ENCODE measurements around the gene SUMO4.

SUMO4 gene

DNA sequence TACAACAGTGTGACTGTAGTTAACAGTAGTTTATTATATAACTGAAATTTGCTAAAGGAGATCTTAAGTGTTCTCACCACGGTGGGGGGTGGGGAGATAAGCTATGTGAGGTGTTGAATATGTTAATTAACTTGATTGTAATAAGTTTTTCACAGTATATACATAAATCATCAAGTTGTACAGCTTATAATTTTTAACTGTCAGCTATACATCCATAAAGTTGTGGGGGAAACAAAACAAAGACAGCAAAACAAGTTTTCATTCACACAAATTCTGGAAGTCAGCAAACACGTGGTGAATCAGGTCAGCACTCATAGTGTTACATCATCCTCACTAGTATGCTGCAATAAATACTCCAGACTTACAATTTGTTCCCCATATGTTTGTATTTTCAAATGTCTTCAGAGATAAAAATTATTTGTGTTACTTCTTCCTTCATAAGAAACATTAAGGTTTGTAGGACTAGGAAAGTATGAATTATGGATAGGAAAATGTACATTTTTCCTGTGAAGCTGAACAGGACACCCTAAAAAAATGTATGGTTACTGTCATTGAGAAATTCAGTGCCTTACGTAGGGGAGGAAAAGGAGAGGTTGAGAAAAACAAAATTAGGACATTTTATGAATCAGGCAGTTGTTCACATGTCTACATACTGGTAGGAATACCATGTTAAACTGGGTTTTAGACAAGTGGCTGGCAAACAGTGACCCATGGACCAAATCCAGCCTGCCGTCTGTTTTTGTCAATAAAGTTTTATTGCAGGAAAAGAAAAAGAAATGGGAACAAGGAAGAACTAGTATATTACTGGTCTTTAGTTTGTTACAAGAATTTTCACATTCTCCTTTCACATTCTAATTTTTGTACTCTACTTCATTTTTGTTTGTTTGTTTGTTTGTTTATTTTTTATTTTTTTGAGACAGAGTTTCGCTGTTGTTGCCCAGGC is 6.0 kb downstream of the SUMO4 start:
- Mint-ChIP-seq H3K27ac (peak overlapping the region; percentile 79), H3K4me3 (no peak overlapping the region), H3K4me1 (ENCODE audit: low read depth) (peaks cover 37% of the 10 kb centered on the region), H3K9me3 (no peaks in the 10 kb centered on the region), H3K36me3 (ENCODE audit: low read depth) (peaks cover 95% of the 10 kb centered on the region), H3K27me3 (no peaks in the 10 kb centered on the region)
- no peak for DNase-seq

DNA sequence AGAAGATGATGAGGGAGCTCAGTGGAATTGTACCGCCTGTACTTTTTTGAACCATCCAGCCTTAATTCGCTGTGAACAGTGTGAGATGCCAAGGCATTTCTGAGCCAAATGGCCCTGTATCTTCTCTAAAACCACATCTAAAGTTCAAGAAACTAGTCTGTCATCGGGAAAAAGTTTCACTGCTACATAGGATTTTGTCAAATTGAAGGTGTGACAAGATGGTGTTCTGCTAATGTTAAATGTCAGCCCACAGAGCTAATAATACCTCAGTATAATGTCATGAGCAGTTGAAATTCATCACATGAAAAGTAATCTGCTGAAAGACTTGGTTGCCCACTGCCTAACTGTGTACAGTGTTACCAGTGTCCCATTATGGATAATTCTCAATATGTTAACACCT is 9.6 kb downstream of the SUMO4 start:
- no peak overlapping the region for H3K4me3 Mint-ChIP-seq
- peaks cover 28% of the 10 kb centered on the region for H3K4me1 Mint-ChIP-seq (ENCODE audit: low read depth)
- peak overlapping the region; percentile 26 for H3K27ac Mint-ChIP-seq
- no peak for DNase-seq
- H3K36me3 Mint-ChIP-seq (ENCODE audit: low read depth) = peaks cover 89% of the 10 kb centered on the region
- H3K27me3 Mint-ChIP-seq = no peaks in the 10 kb centered on the region
- peaks cover under 1% of the 10 kb centered on the region for H3K9me3 Mint-ChIP-seq

DNA sequence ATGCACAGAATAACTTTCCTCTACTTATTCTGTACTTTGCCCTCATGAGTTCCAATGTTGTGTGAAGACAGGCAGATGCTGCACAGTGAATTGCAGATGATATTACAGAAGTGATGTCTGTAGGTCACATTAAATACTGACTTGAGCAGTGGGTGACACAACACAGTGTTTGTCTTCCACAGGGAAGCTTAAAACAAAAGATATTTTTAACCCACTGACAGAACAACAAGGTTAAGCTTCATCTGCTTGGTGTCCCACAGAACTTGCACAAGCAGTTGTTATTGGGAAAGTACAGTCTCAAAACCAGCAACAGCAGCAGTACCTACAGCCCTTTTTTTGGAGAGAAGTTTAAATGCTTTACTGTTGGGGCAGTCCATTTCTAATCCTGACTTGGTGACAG is 10.5 kb downstream of the SUMO4 start:
- H3K27me3 Mint-ChIP-seq = no peaks in the 10 kb centered on the region
- no peak overlapping the region for H3K4me3 Mint-ChIP-seq
- H3K4me1 Mint-ChIP-seq (ENCODE audit: low read depth) = peaks cover 20% of the 10 kb centered on the region
- DNase-seq = no peak
- peaks cover 86% of the 10 kb centered on the region for H3K36me3 Mint-ChIP-seq (ENCODE audit: low read depth)
- peak overlapping the region; percentile 7 for H3K27ac Mint-ChIP-seq
- H3K9me3 Mint-ChIP-seq = peaks cover 5% of the 10 kb centered on the region

DNA sequence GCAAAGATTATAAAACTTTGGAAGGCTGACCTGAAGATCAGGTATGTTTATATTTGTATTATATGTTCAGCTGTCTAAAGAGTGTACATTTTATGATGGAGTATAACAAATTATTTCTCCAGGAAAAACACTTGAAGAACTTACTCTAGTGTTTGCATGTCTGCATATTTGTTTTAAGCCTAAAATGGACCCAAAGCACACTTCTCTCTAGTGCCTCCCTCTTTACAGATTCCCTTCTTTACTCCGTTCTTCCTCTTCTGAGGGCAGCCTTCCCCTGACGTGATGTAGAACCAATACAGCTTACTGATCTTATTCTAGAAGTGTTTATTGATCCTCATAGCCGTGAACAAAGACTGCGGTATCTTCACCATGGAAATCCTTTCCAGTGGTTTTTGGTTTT is 13.9 kb downstream of the SUMO4 start:
- H3K27ac Mint-ChIP-seq = no peak overlapping the region

DNA sequence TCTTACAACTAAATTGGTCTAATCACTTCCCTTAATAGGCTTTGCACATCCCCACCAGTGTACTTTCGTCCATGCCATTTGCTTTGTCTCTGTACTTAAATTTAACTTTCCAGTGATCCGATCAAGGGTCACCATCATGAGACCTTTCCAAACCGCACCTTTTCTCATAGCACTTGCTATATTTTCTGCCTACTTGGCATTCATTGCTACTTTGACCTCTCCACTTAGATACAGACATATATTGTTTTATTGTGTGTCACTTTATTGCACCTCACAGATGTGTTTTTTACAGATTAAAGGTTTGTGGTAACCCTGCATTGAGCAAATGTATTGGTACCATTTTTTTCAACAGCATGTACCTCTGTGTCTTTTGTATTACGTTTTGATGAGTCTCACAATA is 14.8 kb downstream of the SUMO4 start:
- peaks cover 47% of the 10 kb centered on the region for H3K36me3 Mint-ChIP-seq (ENCODE audit: low read depth)
- no peak for DNase-seq
- no peaks in the 10 kb centered on the region for H3K27me3 Mint-ChIP-seq
- no peak overlapping the region for H3K27ac Mint-ChIP-seq
- peaks cover 28% of the 10 kb centered on the region for H3K4me1 Mint-ChIP-seq (ENCODE audit: low read depth)
- H3K4me3 Mint-ChIP-seq = no peak overlapping the region
- H3K9me3 Mint-ChIP-seq = peaks cover 13% of the 10 kb centered on the region

More for the DNA sequence above, 13.9 kb downstream of the SUMO4 start:
- Mint-ChIP-seq H3K4me1 (ENCODE audit: low read depth) (peaks cover 24% of the 10 kb centered on the region), H3K9me3 (peaks cover 11% of the 10 kb centered on the region), H3K27me3 (no peaks in the 10 kb centered on the region), H3K36me3 (ENCODE audit: low read depth) (peaks cover 55% of the 10 kb centered on the region), H3K4me3 (no peak overlapping the region)
- no peak for DNase-seq

DNA sequence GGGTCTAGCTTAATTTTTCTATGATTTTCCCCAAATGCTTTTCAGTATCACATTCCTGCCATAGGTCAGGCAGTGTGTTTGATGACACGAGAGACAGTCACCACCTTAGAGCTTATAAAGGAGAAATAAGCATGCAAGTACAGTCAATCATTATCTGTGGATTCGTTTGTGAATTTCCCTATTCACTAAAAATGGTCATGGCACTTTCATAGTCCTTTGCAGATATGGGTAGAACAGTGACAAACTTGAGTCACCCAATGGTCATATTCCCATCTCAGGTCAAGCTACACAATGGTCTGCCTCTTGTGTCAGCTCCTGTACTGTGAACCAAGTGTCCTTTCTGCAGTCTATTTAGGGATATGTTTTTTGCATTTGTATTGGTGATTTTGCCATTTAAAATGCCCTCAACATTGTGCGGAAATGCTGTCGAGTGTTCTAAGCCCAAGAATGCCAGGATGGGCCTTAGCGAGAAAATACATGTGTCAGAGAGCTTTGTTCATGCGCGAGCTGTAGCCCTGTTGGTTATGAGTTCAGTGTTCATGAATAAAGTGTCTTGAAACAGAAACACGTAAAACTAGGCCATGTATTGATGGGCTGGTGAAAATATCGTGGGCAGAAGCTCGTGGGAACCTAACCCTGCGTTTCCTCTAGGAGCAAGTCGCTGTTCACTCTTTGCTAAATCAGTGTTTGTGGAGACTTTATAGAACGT is 19.8 kb downstream of the SUMO4 start:
- peaks cover 6% of the 10 kb centered on the region for H3K36me3 Mint-ChIP-seq (ENCODE audit: low read depth)
- peaks cover 10% of the 10 kb centered on the region for H3K9me3 Mint-ChIP-seq
- H3K27ac Mint-ChIP-seq = peak overlapping the region; percentile 36
- H3K4me1 Mint-ChIP-seq (ENCODE audit: low read depth) = peaks cover 27% of the 10 kb centered on the region
- no peak for DNase-seq
- H3K4me3 Mint-ChIP-seq = no peak overlapping the region
- H3K27me3 Mint-ChIP-seq = no peaks in the 10 kb centered on the region

DNA sequence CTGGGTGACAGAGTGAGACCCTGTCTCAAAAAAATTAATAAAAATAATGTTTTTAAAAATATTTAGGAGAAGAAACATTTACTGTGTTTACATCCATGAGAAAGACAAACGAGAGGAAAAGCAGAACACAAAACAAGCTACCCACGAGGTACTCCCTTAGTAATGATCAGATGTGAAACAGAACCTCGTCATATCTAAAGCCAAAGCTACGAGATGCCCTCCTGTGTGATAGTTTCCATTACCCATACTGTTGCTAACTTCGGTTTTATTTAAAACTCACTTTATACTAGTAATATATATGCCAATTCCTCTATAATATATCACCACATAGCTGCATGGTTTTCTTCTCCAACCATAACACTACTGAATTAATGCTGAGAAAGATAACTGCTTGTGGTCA is 21.1 kb downstream of the SUMO4 start:
- Mint-ChIP-seq H3K9me3 (peaks cover 5% of the 10 kb centered on the region), H3K4me1 (ENCODE audit: low read depth) (peaks cover 20% of the 10 kb centered on the region), H3K36me3 (ENCODE audit: low read depth) (no peaks in the 10 kb centered on the region), H3K27ac (no peak overlapping the region), H3K4me3 (no peak overlapping the region), H3K27me3 (no peaks in the 10 kb centered on the region)
- DNase-seq = no peak

DNA sequence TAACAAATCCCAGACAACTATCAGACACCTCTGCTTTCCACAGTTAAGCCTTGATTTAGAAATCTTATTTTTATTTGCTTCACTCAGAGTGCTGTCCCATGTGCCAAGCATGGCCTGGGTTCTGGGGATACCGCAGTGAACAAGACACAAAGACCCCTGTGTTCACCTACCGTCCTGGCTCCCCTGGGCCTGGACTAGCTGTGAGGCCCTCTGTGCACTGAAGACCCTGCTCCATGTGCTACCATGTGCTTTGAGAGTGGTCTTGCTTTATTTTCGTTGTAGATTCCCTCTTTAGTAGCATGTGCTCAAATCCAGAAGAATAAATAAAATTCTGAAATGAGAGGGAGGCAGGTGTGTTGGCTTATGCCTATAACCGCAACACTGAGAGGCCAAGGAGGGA is 22.5 kb downstream of the SUMO4 start:
- Mint-ChIP-seq H3K27ac (no peak overlapping the region), H3K27me3 (no peaks in the 10 kb centered on the region), H3K9me3 (peaks cover 2% of the 10 kb centered on the region), H3K4me3 (no peak overlapping the region), H3K36me3 (ENCODE audit: low read depth) (no peaks in the 10 kb centered on the region), H3K4me1 (ENCODE audit: low read depth) (peaks cover 20% of the 10 kb centered on the region)
- no peak for DNase-seq

DNA sequence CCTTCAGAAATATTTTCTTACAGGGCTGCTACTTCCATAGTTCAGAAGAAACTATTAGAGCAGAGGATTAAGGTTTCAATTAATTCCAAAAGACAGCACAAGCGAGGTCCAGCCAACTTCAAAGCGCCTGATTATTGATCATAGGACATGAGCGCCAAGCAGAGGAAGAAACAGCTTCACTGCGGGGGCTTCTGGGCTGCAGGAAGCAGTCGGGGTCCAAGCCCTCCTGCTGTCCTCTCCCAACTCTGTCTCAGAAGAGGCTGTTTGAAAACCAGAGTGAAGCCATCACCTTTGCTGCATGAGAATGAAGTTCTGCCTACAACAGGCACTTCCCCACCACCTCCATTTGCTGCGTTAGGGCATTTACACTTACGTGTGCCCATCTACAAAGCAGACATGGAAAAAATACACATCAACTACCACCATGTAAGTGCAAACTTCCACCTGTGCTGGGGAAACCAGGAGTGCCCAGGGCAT is 23.9 kb downstream of the SUMO4 start:
- H3K27ac Mint-ChIP-seq = no peak overlapping the region
- H3K9me3 Mint-ChIP-seq = peaks cover 2% of the 10 kb centered on the region
- DNase-seq = no peak
- H3K4me3 Mint-ChIP-seq = no peak overlapping the region
- H3K4me1 Mint-ChIP-seq (ENCODE audit: low read depth) = peaks cover 15% of the 10 kb centered on the region
- no peaks in the 10 kb centered on the region for H3K36me3 Mint-ChIP-seq (ENCODE audit: low read depth)
- H3K27me3 Mint-ChIP-seq = no peaks in the 10 kb centered on the region

DNA sequence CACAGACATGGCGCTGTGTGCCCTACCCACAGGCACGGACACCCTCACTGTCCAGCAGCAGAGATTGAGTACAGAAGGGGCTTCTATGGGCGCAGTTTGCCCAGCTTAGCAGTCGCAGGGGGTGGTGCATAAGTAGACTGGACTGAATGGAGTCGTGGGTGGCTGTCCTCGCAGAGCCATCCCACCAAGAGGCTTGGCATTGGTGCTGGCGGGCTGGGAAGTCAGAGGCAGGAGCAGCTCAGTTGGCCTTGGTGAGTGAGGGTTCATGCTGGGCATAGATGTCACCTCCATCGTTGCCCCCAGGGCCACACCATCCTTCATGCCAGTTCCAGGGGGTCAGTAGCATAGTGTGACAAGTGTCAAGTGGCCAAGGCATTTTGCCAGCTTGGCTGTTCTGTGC is 25.2 kb downstream of the SUMO4 start:
- no peak for DNase-seq
- Mint-ChIP-seq H3K4me3 (no peak overlapping the region), H3K9me3 (no peaks in the 10 kb centered on the region), H3K27me3 (no peaks in the 10 kb centered on the region), H3K36me3 (ENCODE audit: low read depth) (no peaks in the 10 kb centered on the region), H3K4me1 (ENCODE audit: low read depth) (peaks cover 4% of the 10 kb centered on the region), H3K27ac (no peak overlapping the region)

DNA sequence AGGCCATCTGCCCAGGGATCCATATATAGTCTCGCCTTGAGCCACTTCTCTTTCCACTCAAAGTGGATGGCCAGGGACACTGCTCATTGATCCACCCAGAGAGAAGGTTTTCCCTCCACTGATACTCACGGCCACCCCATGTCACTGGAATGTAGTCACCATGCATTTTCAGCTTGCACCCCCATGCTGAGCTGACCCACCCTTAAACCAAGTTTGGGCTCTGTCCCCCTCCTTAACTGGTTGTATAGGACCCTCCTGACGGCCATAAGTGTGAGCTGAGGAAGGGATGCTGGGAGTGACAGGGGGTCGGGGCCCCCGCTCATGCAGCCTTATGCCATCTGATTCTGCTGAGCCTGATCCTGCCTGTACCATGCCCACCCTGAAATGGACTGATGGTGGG is 25.7 kb downstream of the SUMO4 start:
- no peak for DNase-seq
- H3K4me1 Mint-ChIP-seq (ENCODE audit: low read depth) = no peaks in the 10 kb centered on the region
- H3K27ac Mint-ChIP-seq = no peak overlapping the region
- no peak overlapping the region for H3K4me3 Mint-ChIP-seq
- no peaks in the 10 kb centered on the region for H3K9me3 Mint-ChIP-seq
- no peaks in the 10 kb centered on the region for H3K36me3 Mint-ChIP-seq (ENCODE audit: low read depth)
- no peaks in the 10 kb centered on the region for H3K27me3 Mint-ChIP-seq

DNA sequence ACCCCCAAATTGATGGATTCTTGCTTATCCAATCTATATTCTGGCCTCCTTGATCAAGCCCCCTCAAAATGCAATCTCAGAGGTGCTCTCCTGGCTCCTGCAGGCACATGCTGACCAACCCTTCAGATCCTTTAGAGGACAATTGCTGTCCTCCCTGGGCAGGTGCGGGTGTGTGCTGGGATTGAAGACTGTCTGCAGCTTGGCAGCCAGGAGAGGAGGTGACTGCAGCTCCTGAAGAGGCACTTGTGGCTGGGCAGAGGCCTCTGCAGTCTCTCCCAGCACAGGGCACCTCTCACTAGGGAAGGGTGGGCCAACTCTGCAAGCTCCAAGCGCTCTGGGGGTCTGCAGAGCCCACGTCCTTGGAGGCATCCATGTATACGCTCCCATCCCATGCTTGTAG is 28.5 kb downstream of the SUMO4 start:
- Mint-ChIP-seq H3K27ac (no peak overlapping the region), H3K9me3 (no peaks in the 10 kb centered on the region), H3K4me3 (no peak overlapping the region), H3K27me3 (no peaks in the 10 kb centered on the region), H3K4me1 (ENCODE audit: low read depth) (peaks cover 4% of the 10 kb centered on the region), H3K36me3 (ENCODE audit: low read depth) (no peaks in the 10 kb centered on the region)
- no peak for DNase-seq

DNA sequence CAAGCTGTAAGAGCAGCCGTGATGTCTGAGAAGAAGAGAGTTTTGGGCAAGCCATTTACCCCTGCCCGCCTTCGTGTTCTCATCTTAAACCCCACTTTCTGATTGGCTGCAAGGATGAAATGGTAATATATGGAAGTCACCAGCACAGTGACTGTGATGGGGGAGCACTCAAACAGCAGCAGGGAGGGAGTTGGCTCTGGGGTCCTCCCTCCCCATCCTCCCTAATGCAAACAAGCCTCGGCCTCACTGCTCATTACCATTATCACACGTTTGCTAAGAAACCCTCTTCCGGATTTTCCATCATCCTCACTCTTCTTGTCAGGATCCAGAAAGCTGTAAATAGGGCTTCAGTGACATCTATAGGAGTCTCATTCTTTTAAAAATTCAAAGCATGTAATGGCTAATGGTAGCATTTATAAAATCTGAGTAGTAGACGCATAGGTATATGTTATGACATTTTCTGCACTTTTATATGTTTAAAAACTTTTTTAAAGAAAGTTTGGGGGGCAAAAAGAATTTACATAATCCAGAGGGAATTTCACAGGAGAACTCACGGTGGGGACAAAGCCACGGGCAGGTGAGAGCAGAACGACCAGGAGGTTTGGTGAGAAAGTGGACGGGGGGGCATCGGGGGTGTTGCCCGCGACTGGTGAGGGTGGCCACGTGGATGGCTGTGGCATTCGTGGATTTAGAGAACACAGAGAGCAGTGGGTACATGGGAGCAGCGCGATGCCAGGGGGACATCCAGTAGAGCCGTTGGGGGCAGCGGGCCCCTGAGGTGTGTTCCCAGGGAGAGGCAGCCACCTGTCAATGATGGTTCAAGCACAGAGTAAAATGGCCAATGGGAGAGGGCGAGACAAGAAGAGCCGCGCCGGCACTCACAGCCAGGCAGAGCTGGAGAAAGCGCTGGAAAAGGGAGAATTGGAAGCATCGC is 29.6 kb downstream of the SUMO4 start:
- H3K27ac Mint-ChIP-seq = no peak overlapping the region
- no peak overlapping the region for H3K4me3 Mint-ChIP-seq
- no peaks in the 10 kb centered on the region for H3K36me3 Mint-ChIP-seq (ENCODE audit: low read depth)

More for the DNA sequence above, 29.6 kb downstream of the SUMO4 start:
- Mint-ChIP-seq H3K27me3 (no peaks in the 10 kb centered on the region), H3K4me1 (ENCODE audit: low read depth) (peaks cover 4% of the 10 kb centered on the region), H3K9me3 (no peaks in the 10 kb centered on the region)
- no peak for DNase-seq

Data from activated T-cell treated with anti-CD3 and anti-CD28 coated beads, Interleukin-2, amount 50 U/mL, for 24 hours (primary cell).